Measurements from ENCODE around the gene GBF1. TPM values are rescaled to one million over a fixed set of nuclear protein-coding genes. Genes with fewer than 3 reads are reported as not detected.

GBF1 gene
- polyA plus RNA-seq, 1 of the 3 experiments (the other 2 are of a cell fraction): 12.3 TPM

- Histone ChIP-seq H3K4me2 (peak overlapping the region; percentile 67; the same call in 1 of the 2 replicates), H3K9ac (no peak overlapping the region), H3K36me3 (replicated peaks in 1 of 2; ENCODE audit: control insufficient read depth in 1 of 2, insufficient read depth in 2 of 2, low read length in 1 of 2) (no peaks in the 10 kb centered on the region), H3K79me2 (ENCODE audit: insufficient read depth) (no peaks in the 10 kb centered on the region), H3K4me3 (ENCODE audit: low read depth in 2 of 2, low read length in 1 of 2) (peak overlapping the region; percentile 32 to 51; a peak in 3 of 4 replicates), H3K27me3 (ENCODE audit: insufficient read depth) (no peaks in the 10 kb centered on the region), H3K4me1 (ENCODE audit: control insufficient read depth in 1 of 2, insufficient read depth in 2 of 2, low read depth in 1 of 2, low read length in 1 of 2) (peaks cover 0 to 31% of the 10 kb centered on the region in 2 experiments; a peak in 2 of 4 replicates), H2AFZ (ENCODE audit: low read depth) (no peak overlapping the region), H4K20me1 (ENCODE audit: insufficient read depth) (no peaks in the 10 kb centered on the region), H3K9me3 (no peaks in the 10 kb centered on the region), H3F3A (replicated peaks; ENCODE audit: insufficient read depth) (no peaks in the 10 kb centered on the region), H3K27ac (ENCODE audit: low read depth in 2 of 2, low read length in 1 of 2) (peak overlapping the region in 1 of 2 experiments; percentile 56; a peak in 2 of 4 replicates), H3K9me2 (no peaks in the 10 kb centered on the region)
- TF ChIP-seq NRF1 (IDR thresholded peaks at IDR 0.05; ENCODE audit: low read depth, low read length): no peak
- TF ChIP-seq, protein P1, sequence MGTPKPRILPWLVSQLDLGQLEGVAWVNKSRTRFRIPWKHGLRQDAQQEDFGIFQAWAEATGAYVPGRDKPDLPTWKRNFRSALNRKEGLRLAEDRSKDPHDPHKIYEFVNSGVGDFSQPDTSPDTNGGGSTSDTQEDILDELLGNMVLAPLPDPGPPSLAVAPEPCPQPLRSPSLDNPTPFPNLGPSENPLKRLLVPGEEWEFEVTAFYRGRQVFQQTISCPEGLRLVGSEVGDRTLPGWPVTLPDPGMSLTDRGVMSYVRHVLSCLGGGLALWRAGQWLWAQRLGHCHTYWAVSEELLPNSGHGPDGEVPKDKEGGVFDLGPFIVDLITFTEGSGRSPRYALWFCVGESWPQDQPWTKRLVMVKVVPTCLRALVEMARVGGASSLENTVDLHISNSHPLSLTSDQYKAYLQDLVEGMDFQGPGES (IDR thresholded peaks at IDR 0.05; ENCODE audit: low read depth, low read length): no peak
- no peak for TF ChIP-seq FOXM1 (IDR thresholded peaks at IDR 0.05; ENCODE audit: low read depth)
- no peak for TF ChIP-seq POLR2AphosphoS5 (IDR thresholded peaks at IDR 0.05; ENCODE audit: low read depth, low read length)
- TF ChIP-seq ZBTB33 (IDR thresholded peaks at IDR 0.05; ENCODE audit: borderline replicate concordance, low read depth): no peak
- TF ChIP-seq JUND (IDR thresholded peaks at IDR 0.05): no peak
- TF ChIP-seq TCF12 (IDR thresholded peaks at IDR 0.05): no peak
- TF ChIP-seq FOSL2 (IDR thresholded peaks at IDR 0.05; ENCODE audit: borderline replicate concordance, low read depth): no peak
- TF ChIP-seq GATA2 (CRISPR knock-in tag; IDR thresholded peaks at IDR 0.05): no peak
- no peak for TF ChIP-seq MXI1 (IDR thresholded peaks at IDR 0.05; ENCODE audit: low read depth, low read length)
- TF ChIP-seq EP300 (IDR thresholded peaks at IDR 0.05; ENCODE audit: borderline replicate concordance in 1 of 2, low read depth in 1 of 2, low read length in 1 of 2): no peak
- no peak for TF ChIP-seq TAF1 (IDR thresholded peaks at IDR 0.05; ENCODE audit: borderline replicate concordance, low read depth, low read length)
- no peak for TF ChIP-seq RXRA (IDR thresholded peaks at IDR 0.05; ENCODE audit: borderline replicate concordance, low read depth)
- TF ChIP-seq RCOR1 (IDR thresholded peaks at IDR 0.05; ENCODE audit: low read length): no peak
- TF ChIP-seq, protein P2, sequence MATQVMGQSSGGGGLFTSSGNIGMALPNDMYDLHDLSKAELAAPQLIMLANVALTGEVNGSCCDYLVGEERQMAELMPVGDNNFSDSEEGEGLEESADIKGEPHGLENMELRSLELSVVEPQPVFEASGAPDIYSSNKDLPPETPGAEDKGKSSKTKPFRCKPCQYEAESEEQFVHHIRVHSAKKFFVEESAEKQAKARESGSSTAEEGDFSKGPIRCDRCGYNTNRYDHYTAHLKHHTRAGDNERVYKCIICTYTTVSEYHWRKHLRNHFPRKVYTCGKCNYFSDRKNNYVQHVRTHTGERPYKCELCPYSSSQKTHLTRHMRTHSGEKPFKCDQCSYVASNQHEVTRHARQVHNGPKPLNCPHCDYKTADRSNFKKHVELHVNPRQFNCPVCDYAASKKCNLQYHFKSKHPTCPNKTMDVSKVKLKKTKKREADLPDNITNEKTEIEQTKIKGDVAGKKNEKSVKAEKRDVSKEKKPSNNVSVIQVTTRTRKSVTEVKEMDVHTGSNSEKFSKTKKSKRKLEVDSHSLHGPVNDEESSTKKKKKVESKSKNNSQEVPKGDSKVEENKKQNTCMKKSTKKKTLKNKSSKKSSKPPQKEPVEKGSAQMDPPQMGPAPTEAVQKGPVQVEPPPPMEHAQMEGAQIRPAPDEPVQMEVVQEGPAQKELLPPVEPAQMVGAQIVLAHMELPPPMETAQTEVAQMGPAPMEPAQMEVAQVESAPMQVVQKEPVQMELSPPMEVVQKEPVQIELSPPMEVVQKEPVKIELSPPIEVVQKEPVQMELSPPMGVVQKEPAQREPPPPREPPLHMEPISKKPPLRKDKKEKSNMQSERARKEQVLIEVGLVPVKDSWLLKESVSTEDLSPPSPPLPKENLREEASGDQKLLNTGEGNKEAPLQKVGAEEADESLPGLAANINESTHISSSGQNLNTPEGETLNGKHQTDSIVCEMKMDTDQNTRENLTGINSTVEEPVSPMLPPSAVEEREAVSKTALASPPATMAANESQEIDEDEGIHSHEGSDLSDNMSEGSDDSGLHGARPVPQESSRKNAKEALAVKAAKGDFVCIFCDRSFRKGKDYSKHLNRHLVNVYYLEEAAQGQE (IDR thresholded peaks at IDR 0.05; ENCODE audit: low read depth, low read length): no peak
- no peak for TF ChIP-seq YY1 (IDR thresholded peaks at IDR 0.05; ENCODE audit: low read depth)
- no peak for TF ChIP-seq MEF2A (IDR thresholded peaks at IDR 0.05; ENCODE audit: borderline replicate concordance, low read depth)
- POLR2A ChIA-PET: interaction anchor here (0.8 to 1.0 kb wide), 2 partner anchors 9 to 23 kb away, joined by 3 read pairs; partner anchors contain the start of gene CUEDC2
- WGBS (ENCODE audit: low lambda C conversion rate): 77% methylated on average over 23 of the region's 24 CpGs
- DNase-seq: peak; percentile 28
- CTCF ChIA-PET: interaction anchor here (0.6 to 18.3 kb wide), 5 partner anchors 8 to 180 kb away, joined by 3 to 359 read pairs (median 6); partner anchors contain the start of genes FBXL15, NFKB2 and PSD
Observed at GRCh38 chr10:102409604-102410428, 164.5 kb downstream of the GBF1 start.
